Ishikawa (cell line): Measurements from ENCODE around the gene RND2.

Source experiments
- EGR1 ChIP-seq: IDR thresholded peaks from 2 replicates; pipeline ENCODE4 v1.6.1; 2012
- MAX ChIP-seq: IDR thresholded peaks from 2 replicates; pipeline ENCODE4 v1.6.1; 2012
- REST ChIP-seq: IDR thresholded peaks from 2 replicates; pipeline ENCODE4 v1.6.1; 2012; ENCODE audit warnings: low read depth, mild to moderate bottlenecking

GRCh38 chr17:43043307-43043706, 18.3 kb downstream of the RND2 start:
- TF ChIP-seq MAX (no peak), REST (no peak), EGR1 (no peak)
